SH-SY5Y (cell line): ENCODE results near the gene BMP5.

Experiments
- GATA2 ChIP-seq: IDR thresholded peaks from 2 replicates; pipeline ENCODE4 v1.6.1; 2011; ENCODE audit warnings: mild to moderate bottlenecking, low read depth, low read length
- GATA3 ChIP-seq: IDR thresholded peaks from 2 replicates; pipeline ENCODE4 v1.6.1; 2011; ENCODE audit warnings: low read depth, mild to moderate bottlenecking, low read length, moderate library complexity

DNA sequence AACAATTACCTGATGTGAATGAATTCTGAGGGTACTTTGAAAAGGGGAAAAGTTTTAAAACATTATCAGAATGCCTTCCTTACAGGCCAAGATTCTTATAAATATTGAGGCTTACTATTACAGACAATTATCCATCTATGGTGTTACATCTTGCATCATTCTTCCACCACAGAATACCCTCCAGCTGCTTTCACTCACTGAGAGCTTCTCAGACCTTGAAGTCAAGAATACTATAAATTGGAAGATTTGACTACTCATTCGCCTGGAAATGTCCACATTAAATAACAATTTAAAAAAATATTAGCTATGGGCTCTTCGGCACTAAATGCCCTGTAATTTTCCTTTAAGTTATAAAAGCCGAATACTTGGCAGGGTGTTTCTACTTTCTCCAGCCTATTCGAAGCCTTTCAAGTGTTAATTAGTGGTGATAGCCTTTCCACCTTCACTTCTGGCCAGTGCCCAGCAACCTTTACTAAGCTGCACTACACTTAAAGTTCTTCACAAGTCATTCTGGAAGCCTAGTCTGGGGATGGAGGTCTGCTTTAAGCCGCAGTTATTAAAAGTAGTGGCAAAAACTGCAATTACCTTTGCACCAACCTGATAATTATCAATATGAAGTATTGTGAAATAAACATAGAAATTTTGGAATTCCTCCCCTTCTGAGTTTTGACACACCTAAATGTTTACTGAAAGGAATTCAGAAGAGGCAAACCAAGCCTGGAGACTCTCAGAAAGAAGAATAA lies 100.9 kb downstream of the BMP5 start:
- TF ChIP-seq GATA2: no peak
- no peak for TF ChIP-seq GATA3
